Upper lobe of left lung (tissue), 4 donors: ENCODE data around the gene BTBD2.

ENCODE experiments used
- EP300 ChIP-seq, 4 donors: sonication (generic); formaldehyde crosslinking; IDR thresholded peaks; one replicate each; pipeline ENCODE4 v1.5.1; 2017; ENCODE audit warnings: antibody characterized with exemption in 4 of 4, control low read depth in 2 of 4
- TF ChIP-seq, protein P1 (sequence below), 6 experiments: fragments of 450-650 bp in 4 of 6; fragments of 200-600 bp in 2 of 6; sonication (generic) in 2 of 6; IDR thresholded peaks; one replicate each; pipeline ENCODE4 v1.5.1; 2016 to 2019; ENCODE audit warnings: antibody characterized with exemption in 6 of 6

DNA sequence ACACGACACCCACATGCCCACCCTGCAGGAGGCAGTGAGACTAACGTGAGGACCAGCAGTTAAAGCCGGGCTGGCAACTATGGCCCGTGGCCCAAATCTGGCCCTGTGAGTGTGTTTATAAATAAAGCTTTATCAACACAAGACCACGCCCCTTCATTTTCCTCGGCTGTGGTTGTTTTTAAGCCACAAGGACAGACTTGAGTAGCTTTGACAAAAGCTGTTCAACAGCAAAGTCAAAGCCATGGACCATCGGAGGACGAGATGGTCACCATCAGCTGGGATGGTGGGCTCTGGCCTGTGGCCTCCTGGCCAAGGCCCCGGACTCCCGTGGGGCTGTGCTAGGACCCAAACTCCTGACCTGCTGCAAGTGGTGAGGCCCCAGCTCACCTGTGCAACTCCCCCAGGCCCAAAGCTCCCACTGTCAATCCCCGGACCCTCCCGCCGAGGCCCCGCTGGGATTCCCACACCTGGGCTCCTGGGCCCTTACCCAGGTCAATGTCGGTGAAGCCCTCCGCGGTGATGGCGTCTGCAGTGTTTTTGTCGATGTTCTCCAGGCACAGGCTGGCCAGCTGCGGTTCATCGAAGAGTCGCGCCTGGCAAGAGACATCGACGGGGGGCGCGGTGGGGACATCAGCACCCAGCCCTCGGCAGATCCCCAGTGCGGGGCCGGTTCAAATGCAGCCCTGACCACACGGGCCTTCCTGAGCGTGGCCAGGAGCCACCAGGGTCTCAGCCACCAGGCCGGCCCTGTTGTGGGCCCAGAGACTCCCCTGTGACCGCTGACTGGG is 25.1 kb downstream of the BTBD2 start:
- TF ChIP-seq, protein P1, sequence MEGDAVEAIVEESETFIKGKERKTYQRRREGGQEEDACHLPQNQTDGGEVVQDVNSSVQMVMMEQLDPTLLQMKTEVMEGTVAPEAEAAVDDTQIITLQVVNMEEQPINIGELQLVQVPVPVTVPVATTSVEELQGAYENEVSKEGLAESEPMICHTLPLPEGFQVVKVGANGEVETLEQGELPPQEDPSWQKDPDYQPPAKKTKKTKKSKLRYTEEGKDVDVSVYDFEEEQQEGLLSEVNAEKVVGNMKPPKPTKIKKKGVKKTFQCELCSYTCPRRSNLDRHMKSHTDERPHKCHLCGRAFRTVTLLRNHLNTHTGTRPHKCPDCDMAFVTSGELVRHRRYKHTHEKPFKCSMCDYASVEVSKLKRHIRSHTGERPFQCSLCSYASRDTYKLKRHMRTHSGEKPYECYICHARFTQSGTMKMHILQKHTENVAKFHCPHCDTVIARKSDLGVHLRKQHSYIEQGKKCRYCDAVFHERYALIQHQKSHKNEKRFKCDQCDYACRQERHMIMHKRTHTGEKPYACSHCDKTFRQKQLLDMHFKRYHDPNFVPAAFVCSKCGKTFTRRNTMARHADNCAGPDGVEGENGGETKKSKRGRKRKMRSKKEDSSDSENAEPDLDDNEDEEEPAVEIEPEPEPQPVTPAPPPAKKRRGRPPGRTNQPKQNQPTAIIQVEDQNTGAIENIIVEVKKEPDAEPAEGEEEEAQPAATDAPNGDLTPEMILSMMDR (IDR thresholded peaks at IDR 0.05) = no peak
- TF ChIP-seq EP300 (IDR thresholded peaks at IDR 0.05) = no peak
